ENCODE data around the gene COA5.

COA5 gene

DNA sequence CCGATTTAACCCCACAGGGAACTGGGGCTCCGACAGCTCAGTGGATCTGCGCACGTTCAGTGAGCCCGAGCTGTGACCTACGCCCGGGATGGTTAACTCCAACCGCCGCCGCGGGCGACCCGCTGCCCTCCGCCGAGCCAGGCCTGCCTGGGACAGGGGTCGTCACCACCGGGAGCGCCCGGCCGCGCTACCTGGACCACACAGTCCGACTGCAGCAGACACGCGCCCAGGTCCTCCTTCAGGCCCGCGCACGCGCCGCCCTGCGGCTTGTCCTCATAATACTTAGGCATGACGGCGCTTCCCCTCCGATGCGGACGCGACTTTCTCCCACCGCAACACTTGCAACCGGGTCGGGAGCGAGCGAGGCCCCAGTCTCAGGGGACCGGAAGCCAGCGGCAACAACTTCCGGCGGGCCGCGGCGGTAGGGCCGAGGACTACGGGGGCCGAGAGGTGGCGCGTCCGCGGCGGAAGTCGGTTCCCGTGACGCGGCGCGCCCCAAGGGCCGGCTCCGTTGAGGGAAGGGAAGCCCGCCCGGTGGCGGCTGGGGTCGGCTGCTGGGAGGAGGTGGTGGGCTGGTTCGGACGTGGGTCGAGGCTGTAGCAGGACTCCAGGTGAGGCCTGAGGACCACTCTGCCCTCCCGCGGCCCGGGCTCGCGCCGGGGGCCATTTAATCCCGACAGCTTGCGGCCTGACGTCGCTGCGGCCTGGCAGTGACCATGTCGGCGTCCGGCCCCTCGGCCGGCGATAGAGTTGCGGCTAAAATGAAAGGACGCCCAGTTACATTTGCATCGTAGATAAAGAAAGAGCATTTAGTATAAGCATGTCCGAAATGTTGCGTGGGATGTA is at the start of gene COA5, which contains the start of gene UNC50:
TSS of gene COA5 (minus strand) at position 397 of the 846 bp plus-strand sequence. CDS start at position 290, 107 bp downstream.
TSS of gene UNC50 (plus strand) at position 474 of the 846 bp plus-strand sequence. CDS start 1,171 bp downstream, outside the sequence.
- TF ChIP-seq ZFX (IDR thresholded peaks at IDR 0.05; ENCODE audit: borderline replicate concordance): peak; percentile 70; the same call in 1 of the 2 replicates
- TF ChIP-seq, protein P1, sequence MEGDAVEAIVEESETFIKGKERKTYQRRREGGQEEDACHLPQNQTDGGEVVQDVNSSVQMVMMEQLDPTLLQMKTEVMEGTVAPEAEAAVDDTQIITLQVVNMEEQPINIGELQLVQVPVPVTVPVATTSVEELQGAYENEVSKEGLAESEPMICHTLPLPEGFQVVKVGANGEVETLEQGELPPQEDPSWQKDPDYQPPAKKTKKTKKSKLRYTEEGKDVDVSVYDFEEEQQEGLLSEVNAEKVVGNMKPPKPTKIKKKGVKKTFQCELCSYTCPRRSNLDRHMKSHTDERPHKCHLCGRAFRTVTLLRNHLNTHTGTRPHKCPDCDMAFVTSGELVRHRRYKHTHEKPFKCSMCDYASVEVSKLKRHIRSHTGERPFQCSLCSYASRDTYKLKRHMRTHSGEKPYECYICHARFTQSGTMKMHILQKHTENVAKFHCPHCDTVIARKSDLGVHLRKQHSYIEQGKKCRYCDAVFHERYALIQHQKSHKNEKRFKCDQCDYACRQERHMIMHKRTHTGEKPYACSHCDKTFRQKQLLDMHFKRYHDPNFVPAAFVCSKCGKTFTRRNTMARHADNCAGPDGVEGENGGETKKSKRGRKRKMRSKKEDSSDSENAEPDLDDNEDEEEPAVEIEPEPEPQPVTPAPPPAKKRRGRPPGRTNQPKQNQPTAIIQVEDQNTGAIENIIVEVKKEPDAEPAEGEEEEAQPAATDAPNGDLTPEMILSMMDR (IDR thresholded peaks at IDR 0.05): 0 out of 2 replicates have a peak, but pooled peaks have one; percentile 7
- peak within 1 kb of the TSS; percentile 77 for H3K27ac ChIP-seq

DNA sequence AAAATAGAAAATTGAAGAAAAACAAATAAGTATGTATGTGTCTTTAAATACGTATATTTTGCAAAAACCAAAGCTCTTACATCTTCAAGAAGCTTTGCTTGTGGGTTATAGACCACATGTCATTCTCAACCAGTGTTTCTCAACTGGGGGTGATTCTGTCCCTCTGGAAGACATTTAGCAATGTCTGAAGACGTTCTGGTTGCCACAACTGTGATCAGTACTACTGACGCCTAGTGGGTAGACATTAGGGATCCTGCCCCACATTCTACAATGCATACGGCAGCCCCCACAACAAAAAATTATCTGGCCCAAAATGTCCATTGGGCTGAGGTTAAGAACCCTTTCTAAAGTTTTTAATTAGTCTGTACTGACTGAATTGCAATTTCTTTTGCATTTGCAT is 48.5 kb upstream of the COA5 start:
- no peak for TF ChIP-seq ZFX (IDR thresholded peaks at IDR 0.05; ENCODE audit: borderline replicate concordance)
- TF ChIP-seq, protein P1 (IDR thresholded peaks at IDR 0.05): no peak
- H3K27ac ChIP-seq: no peak overlapping the region

DNA sequence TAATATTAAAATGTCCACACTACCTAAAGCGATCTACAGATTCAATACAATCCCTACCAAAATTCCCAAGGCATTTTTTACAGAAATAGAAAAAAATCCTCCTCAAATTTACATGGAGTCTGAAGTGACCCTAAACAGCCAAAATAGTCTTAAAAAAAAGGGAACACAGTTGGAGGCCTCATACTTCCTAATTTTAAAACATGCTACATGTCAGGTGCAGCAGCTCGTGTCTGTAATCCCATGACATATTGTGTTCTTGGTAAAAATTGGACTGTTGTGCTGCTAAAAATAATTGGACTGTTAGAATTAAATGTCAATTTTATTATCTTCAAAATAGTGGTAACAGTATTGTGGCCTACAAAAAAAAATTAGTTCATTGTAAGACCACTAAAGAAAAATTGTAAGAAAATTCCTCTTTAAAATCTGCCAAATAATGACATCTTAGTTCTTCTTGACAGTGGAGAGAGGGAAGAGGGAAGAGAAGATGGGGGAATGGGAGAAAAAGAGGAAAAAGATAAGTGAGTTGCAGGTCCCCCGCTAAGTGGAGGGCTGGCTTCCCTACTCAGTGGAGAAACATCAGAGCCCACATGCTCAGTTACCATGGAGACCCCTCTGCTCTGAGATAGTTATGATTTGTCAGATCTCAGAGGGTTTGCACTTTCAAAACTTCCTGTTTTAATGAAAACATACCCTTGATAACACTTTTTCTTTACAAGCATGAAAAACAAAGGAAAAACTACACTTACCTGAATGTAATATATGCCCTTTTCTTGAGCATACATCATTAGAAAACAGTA is 46.6 kb upstream of the COA5 start:
- TF ChIP-seq, protein P1 (IDR thresholded peaks at IDR 0.05): no peak
- H3K27ac ChIP-seq: no peak overlapping the region

DNA sequence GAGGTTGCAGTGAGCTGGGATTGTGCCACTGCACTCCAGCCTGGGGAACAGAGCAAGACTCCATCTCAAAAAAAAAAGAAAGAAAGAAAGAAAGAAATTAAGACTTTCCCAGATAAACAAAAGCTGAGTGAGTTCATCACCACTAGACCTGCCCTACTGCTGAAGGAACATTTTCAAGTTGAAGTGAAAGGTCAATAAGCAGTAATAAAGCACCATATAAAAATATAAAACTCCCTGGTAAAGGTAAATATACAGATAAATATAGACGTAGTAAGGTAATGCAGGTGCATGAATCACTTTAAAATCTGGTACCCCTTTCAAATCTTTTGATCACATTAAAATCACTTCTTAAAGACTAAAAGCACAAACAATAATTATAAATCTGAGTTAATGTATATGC is 42.7 kb upstream of the COA5 start:
- TF ChIP-seq ZFX (IDR thresholded peaks at IDR 0.05; ENCODE audit: borderline replicate concordance): no peak
- TF ChIP-seq, protein P1 (IDR thresholded peaks at IDR 0.05): no peak
- H3K27ac ChIP-seq: no peak overlapping the region

DNA sequence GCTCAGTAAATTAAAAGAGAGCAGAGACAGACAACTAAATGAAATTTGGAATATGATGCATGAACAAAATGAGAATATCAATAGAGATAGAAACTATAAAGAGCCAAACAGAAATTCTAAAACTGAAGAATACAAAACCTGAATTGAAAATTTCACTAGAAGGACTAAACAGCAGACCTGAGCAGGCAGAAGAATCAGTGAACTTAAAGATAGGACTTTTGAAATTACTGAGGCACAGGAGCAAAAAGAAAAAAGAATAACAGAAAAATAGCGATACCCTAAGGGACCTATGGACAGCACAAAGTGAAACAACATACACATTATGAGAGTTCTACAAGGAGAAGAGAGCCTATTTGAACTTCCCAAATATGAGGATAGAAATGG is 41.7 kb upstream of the COA5 start:
- no peak overlapping the region for H3K27ac ChIP-seq
- no peak for TF ChIP-seq ZFX (IDR thresholded peaks at IDR 0.05; ENCODE audit: borderline replicate concordance)
- TF ChIP-seq, protein P1 (IDR thresholded peaks at IDR 0.05): no peak

GRCh38 chr2:98649135-98649991 is 41.1 kb upstream of the COA5 start:
- TF ChIP-seq, protein P1 (IDR thresholded peaks at IDR 0.05): peak; percentile 97
- TF ChIP-seq ZFX (IDR thresholded peaks at IDR 0.05; ENCODE audit: borderline replicate concordance): no peak
- no peak overlapping the region for H3K27ac ChIP-seq

Measured in 22Rv1 (cell line).